Tibial nerve (tissue), 4 donors: ENCODE data around the gene LZTS3.

ENCODE experiments used
- EP300 ChIP-seq, 2 donors: sonication (generic); formaldehyde crosslinking; IDR thresholded peaks; one replicate each; pipeline ENCODE4 v1.6.1; 2017; ENCODE audit warnings: antibody characterized with exemption in 2 of 2, mild to moderate bottlenecking in 1 of 2
- TF ChIP-seq, protein P1 (sequence below), 5 experiments: fragments of 200-600 bp in 3 of 5; fragments of 450-650 bp in 2 of 5; sonication (generic) in 3 of 5; IDR thresholded peaks; one replicate each; pipeline ENCODE4 v1.5.1; 2016 to 2019; ENCODE audit warnings: antibody characterized with exemption in 5 of 5, mild to moderate bottlenecking in 3 of 5, moderate library complexity in 2 of 5

GRCh38 chr20:3160418-3160817 lies 12.9 kb downstream of the LZTS3 start:
- TF ChIP-seq, protein P1, sequence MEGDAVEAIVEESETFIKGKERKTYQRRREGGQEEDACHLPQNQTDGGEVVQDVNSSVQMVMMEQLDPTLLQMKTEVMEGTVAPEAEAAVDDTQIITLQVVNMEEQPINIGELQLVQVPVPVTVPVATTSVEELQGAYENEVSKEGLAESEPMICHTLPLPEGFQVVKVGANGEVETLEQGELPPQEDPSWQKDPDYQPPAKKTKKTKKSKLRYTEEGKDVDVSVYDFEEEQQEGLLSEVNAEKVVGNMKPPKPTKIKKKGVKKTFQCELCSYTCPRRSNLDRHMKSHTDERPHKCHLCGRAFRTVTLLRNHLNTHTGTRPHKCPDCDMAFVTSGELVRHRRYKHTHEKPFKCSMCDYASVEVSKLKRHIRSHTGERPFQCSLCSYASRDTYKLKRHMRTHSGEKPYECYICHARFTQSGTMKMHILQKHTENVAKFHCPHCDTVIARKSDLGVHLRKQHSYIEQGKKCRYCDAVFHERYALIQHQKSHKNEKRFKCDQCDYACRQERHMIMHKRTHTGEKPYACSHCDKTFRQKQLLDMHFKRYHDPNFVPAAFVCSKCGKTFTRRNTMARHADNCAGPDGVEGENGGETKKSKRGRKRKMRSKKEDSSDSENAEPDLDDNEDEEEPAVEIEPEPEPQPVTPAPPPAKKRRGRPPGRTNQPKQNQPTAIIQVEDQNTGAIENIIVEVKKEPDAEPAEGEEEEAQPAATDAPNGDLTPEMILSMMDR (IDR thresholded peaks at IDR 0.05): no peak
- TF ChIP-seq EP300 (IDR thresholded peaks at IDR 0.05): no peak
